Measurements from ENCODE around the gene BZW2.

Gene BZW2

GRCh38 chr7:16753932-16754855 is 108.2 kb downstream of the BZW2 start:
- no peak for DNase-seq (ENCODE audit: low read depth)

- no peak for DNase-seq (ENCODE audit: low read depth)
Measured at GRCh38 chr7:16754856-16755317, 108.9 kb downstream of the BZW2 start.

- no peak for DNase-seq (ENCODE audit: low read depth)
Measured at GRCh38 chr7:16755397-16755796, 109.4 kb downstream of the BZW2 start.

Measured in stimulated activated CD8-positive, alpha-beta memory T cell treated with anti-CD3 and anti-CD28 coated beads, Interleukin-15, amount 100 ng/mL, for 1 hour (primary cell).